ENCODE measurements around the gene PARVG. TPM values are rescaled to one million over a fixed set of nuclear protein-coding genes. Genes with fewer than 3 reads are reported as not detected.

The PARVG gene
- total and polyA plus RNA-seq, 10 of the 15 experiments (the other 5 are each of a cell fraction or from before 2014, with no cell fraction given), result 6.3 to 123 (median 71.9) TPM

GRCh38 chr22:44256085-44256484 lies 75.4 kb downstream of the PARVG start:
- BruUV-seq (replicated peaks), result no TSS peak
- TF ChIP-seq RBBP5 (conservative IDR thresholded peaks at IDR 0.05) (no peak), SIN3A (IDR thresholded peaks at IDR 0.05; ENCODE audit: low read depth, low read length) (no peak)
- TF ChIP-seq, protein P1, sequence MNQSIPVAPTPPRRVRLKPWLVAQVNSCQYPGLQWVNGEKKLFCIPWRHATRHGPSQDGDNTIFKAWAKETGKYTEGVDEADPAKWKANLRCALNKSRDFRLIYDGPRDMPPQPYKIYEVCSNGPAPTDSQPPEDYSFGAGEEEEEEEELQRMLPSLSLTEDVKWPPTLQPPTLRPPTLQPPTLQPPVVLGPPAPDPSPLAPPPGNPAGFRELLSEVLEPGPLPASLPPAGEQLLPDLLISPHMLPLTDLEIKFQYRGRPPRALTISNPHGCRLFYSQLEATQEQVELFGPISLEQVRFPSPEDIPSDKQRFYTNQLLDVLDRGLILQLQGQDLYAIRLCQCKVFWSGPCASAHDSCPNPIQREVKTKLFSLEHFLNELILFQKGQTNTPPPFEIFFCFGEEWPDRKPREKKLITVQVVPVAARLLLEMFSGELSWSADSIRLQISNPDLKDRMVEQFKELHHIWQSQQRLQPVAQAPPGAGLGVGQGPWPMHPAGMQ (IDR thresholded peaks at IDR 0.05; ENCODE audit: borderline replicate concordance), result no peak
- ChIA-PET CTCF (no interaction called here), SMC1A (ENCODE audit: uncharacterized antibody, unreplicated experiment) (no interaction called here), POLR2A (no interaction called here), RAD21 (ENCODE audit: unreplicated experiment) (no interaction called here)
- no peak overlapping the region for H3K9ac ChIP-seq (ENCODE audit: control insufficient read depth, insufficient read depth, low read length)
- H2AFZ ChIP-seq (ENCODE audit: control insufficient read depth, low read depth, low read length), result no peak overlapping the region
- no peak overlapping the region for H3K4me2 ChIP-seq (ENCODE audit: control insufficient read depth, insufficient read depth)
- in situ Hi-C loops (cut with MboI), result no loop called here
- intact Hi-C loops (cut with micrococcal nuclease; ENCODE audit: unreplicated experiment), result no loop called here
- no peaks in the 10 kb centered on the region for H3K4me1 ChIP-seq (ENCODE audit: control insufficient read depth, insufficient read depth, low read length)
- no peaks in the 10 kb centered on the region for H4K20me1 ChIP-seq (ENCODE audit: control insufficient read depth, insufficient read depth)
- H3K4me3 ChIP-seq, result no peak overlapping the region
- ATAC-seq (no peak), DNase-seq (ENCODE audit: low read depth, low spot score) (no peak), FAIRE-seq (no peak)
- H3K79me2 ChIP-seq (ENCODE audit: control insufficient read depth, insufficient read depth, low read length), result no peaks in the 10 kb centered on the region
- no peaks in the 10 kb centered on the region for H3K36me3 ChIP-seq (ENCODE audit: control insufficient read depth in 2 of 2, insufficient read depth in 2 of 2, low read length in 1 of 2)
- H3K27me3 ChIP-seq (replicated peaks in 1 of 2; ENCODE audit: control insufficient read depth in 2 of 2, insufficient read depth in 2 of 2, low read length in 1 of 2), result no peaks in the 10 kb centered on the region
- no peaks in the 10 kb centered on the region; the same call in 2 of the 3 replicates for H3K9me3 ChIP-seq (replicated peaks; ENCODE audit: control insufficient read depth, insufficient read depth, low read length)
- no peak overlapping the region for H3K27ac ChIP-seq (ENCODE audit: control insufficient read depth, insufficient read depth)
- 2% methylated on average over 6 of the region's 6 CpGs for WGBS (ENCODE audit: insufficient coverage, insufficient replicate concordance, low lambda C conversion rate, missing lambda C conversion rate)

DNA sequence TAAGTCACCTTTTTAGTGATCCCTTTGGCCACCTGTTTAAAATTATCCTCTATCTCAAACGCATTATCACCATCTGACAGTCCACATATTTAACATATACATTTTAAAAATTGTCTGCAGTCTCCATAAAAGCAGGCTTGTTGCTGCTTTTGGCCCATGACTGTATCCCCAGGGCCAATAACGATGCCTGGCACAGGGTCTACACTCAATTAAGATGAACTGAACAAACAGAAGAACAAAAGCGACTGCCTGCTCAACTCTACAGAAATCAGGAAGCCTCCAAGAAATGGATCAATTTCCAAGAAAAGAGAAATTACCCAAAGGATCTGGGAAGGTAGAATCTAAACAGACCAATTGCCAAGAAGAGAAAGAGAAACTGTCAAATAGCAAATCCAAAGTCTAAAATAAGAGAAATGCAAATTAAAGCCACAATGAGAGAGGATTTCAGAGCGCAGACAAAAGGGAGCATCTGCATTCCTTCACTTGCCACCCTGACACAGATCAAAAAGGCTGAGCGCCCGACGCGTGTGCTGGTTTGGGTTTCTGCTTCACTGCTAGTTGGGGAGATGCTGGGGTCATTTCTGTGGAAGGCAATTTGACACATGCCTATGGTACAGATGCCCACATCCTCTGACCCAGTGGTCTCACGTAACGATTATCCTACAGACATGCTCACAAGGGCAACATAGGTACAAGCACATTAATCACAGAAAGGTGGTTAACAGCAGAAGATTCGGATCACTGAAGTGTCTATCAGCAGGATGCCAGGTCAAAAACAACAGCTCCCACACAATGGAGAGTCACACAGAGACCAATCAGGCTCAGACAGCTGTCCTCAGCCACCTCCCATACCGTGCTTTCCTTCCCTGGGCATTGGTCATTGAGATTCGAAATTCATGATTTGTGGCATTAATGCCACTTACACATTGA lies 76.1 kb downstream of the PARVG start:
- no TSS peak for BruUV-seq (replicated peaks)
- H3K4me2 ChIP-seq (ENCODE audit: control insufficient read depth, insufficient read depth), result no peak overlapping the region
- H2AFZ ChIP-seq (ENCODE audit: control insufficient read depth, low read depth, low read length), result no peak overlapping the region
- H3K36me3 ChIP-seq (ENCODE audit: control insufficient read depth in 2 of 2, insufficient read depth in 2 of 2, low read length in 1 of 2), result no peaks in the 10 kb centered on the region
- in situ Hi-C loops (cut with MboI), result no loop called here
- ChIA-PET RAD21 (ENCODE audit: unreplicated experiment) (no interaction called here), SMC1A (ENCODE audit: uncharacterized antibody, unreplicated experiment) (no interaction called here), POLR2A (no interaction called here), CTCF (no interaction called here)
- no peaks in the 10 kb centered on the region for H3K79me2 ChIP-seq (ENCODE audit: control insufficient read depth, insufficient read depth, low read length)
- WGBS (ENCODE audit: insufficient coverage, insufficient replicate concordance, low lambda C conversion rate, missing lambda C conversion rate), result 17% methylated on average over 13 of the region's 13 CpGs
- no peaks in the 10 kb centered on the region; the same call in 2 of the 3 replicates for H3K9me3 ChIP-seq (replicated peaks; ENCODE audit: control insufficient read depth, insufficient read depth, low read length)
- intact Hi-C loops (cut with micrococcal nuclease; ENCODE audit: unreplicated experiment), result no loop called here
- no peak overlapping the region for H3K9ac ChIP-seq (ENCODE audit: control insufficient read depth, insufficient read depth, low read length)
- FAIRE-seq (no peak), DNase-seq (ENCODE audit: low read depth, low spot score) (no peak), ATAC-seq (no peak)
- no peak overlapping the region for H3K27ac ChIP-seq (ENCODE audit: control insufficient read depth, insufficient read depth)
- no peaks in the 10 kb centered on the region for H3K4me1 ChIP-seq (ENCODE audit: control insufficient read depth, insufficient read depth, low read length)
- no peak overlapping the region for H3K4me3 ChIP-seq
- no peaks in the 10 kb centered on the region for H3K27me3 ChIP-seq (replicated peaks in 1 of 2; ENCODE audit: control insufficient read depth in 2 of 2, insufficient read depth in 2 of 2, low read length in 1 of 2)
- no peaks in the 10 kb centered on the region for H4K20me1 ChIP-seq (ENCODE audit: control insufficient read depth, insufficient read depth)
- TF ChIP-seq RCOR1 (conservative IDR thresholded peaks at IDR 0.05; ENCODE audit: low read depth, low read length) (no peak), WRNIP1 (IDR thresholded peaks at IDR 0.05; ENCODE audit: borderline replicate concordance, low read depth, low read length) (no peak), HDGF (IDR thresholded peaks at IDR 0.05) (no peak), SUZ12 (IDR thresholded peaks at IDR 0.05; ENCODE audit: unreplicated experiment) (no peak), LARP7 (IDR thresholded peaks at IDR 0.05) (no peak), CBFB (IDR thresholded peaks at IDR 0.05; ENCODE audit: low read depth) (no peak), SP1 (IDR thresholded peaks at IDR 0.05; ENCODE audit: low read depth, low read length) (no peak), IRF4 (IDR thresholded peaks at IDR 0.05; ENCODE audit: low read depth, low read length) (no peak), SMAD1 (IDR thresholded peaks at IDR 0.05; ENCODE audit: low read depth, partially characterized antibody) (no peak), NFYB (IDR thresholded peaks at IDR 0.05; ENCODE audit: insufficient read depth, low read depth, low read length) (no peak), NFXL1 (IDR thresholded peaks at IDR 0.05; ENCODE audit: borderline replicate concordance) (no peak), MXI1 (IDR thresholded peaks at IDR 0.05; ENCODE audit: low read depth, low read length) (no peak), KDM1A (IDR thresholded peaks at IDR 0.05; ENCODE audit: borderline replicate concordance) (no peak), GATAD2B (conservative IDR thresholded peaks at IDR 0.05; ENCODE audit: low read depth) (no peak)

Measured in GM12878 (cell line).